ENCODE measurements around the gene RDH11. TPM values are rescaled to one million over a fixed set of nuclear protein-coding genes. Genes with fewer than 3 reads are reported as not detected.

RDH11 gene
- total RNA-seq, 1 donor from 2014 or later, result 54.1 TPM

DNA sequence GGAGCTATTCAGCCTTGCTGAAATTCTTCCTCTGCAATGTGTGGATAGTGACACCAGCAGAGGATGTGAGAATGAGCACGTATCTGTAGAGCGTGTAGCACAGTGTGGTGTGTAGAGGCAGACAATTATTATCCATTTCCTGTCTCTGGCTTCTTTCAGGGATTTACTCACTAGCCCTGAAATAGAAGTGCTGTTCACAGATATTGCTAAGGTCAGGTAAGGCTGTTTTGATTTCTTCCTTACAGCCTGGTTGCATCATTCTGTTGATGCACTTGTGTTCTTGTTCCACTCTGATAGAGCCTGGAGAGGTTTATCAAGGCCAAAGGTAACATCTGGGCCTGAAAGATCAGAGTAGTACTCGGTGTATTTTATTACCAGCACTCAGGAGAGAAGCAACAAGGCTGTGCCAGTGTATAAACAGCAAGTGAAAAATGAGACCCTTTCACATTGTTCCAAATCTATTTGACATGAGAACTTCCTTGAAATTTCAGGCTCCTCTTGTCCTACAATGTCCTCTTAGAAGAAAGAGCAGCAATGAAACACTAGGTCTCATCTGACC lies 59.1 kb downstream of the RDH11 start:
- H3K27ac Mint-ChIP-seq (ENCODE audit: unreplicated experiment), result peak overlapping the region; percentile 34
- no peaks in the 10 kb centered on the region for H3K36me3 Mint-ChIP-seq (ENCODE audit: unreplicated experiment)
- no peak for DNase-seq (ENCODE audit: extremely low spot score, unreplicated experiment)
- no peaks in the 10 kb centered on the region for H3K27me3 Mint-ChIP-seq (ENCODE audit: unreplicated experiment)
- TF ChIP-seq, protein P1, sequence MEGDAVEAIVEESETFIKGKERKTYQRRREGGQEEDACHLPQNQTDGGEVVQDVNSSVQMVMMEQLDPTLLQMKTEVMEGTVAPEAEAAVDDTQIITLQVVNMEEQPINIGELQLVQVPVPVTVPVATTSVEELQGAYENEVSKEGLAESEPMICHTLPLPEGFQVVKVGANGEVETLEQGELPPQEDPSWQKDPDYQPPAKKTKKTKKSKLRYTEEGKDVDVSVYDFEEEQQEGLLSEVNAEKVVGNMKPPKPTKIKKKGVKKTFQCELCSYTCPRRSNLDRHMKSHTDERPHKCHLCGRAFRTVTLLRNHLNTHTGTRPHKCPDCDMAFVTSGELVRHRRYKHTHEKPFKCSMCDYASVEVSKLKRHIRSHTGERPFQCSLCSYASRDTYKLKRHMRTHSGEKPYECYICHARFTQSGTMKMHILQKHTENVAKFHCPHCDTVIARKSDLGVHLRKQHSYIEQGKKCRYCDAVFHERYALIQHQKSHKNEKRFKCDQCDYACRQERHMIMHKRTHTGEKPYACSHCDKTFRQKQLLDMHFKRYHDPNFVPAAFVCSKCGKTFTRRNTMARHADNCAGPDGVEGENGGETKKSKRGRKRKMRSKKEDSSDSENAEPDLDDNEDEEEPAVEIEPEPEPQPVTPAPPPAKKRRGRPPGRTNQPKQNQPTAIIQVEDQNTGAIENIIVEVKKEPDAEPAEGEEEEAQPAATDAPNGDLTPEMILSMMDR (IDR thresholded peaks at IDR 0.05), result no peak
- no peaks in the 10 kb centered on the region for H3K9me3 Mint-ChIP-seq (ENCODE audit: unreplicated experiment)
- peaks cover 8% of the 10 kb centered on the region for H3K4me1 Mint-ChIP-seq (ENCODE audit: unreplicated experiment)
- no peak overlapping the region for H3K4me3 Mint-ChIP-seq (ENCODE audit: unreplicated experiment)

DNA sequence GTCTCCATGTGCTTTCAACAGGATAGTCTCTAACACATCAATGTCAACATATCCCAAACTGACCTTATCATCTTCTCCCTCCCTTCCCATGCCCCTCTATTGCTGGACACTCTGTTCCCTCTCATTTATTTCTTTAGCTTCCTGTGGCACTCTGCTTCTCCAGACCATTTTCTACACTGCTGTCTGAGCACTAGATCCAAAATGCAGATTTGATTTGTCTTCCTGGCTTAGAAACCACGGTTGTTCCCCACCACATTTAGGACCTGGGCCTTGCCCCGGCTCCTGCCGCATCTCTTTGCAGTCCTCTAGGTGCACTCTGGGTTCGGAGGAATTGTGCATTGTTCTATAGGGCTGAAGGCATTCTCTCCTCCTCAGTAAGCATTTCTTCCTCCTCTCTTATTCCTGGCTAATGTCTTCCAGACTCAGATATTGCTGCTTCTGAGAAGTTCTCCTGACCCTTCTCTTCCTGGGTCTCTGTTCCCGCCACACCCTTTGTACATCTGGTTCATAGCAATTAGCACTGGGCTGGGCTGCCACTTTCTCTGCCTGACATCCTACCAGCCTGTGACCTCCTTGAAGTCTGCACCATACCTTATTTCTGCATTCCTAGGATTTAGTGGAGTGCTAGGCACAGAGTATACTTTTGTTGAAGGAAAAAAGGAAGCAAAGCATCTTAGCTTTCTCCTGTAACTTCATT lies 62.0 kb downstream of the RDH11 start:
- Mint-ChIP-seq H3K36me3 (ENCODE audit: unreplicated experiment) (no peaks in the 10 kb centered on the region), H3K4me1 (ENCODE audit: unreplicated experiment) (peaks cover 8% of the 10 kb centered on the region), H3K9me3 (ENCODE audit: unreplicated experiment) (no peaks in the 10 kb centered on the region), H3K4me3 (ENCODE audit: unreplicated experiment) (no peak overlapping the region), H3K27me3 (ENCODE audit: unreplicated experiment) (no peaks in the 10 kb centered on the region), H3K27ac (ENCODE audit: unreplicated experiment) (no peak overlapping the region)
- no peak for DNase-seq (ENCODE audit: extremely low spot score, unreplicated experiment)
- TF ChIP-seq, protein P1 (IDR thresholded peaks at IDR 0.05), result no peak

DNA sequence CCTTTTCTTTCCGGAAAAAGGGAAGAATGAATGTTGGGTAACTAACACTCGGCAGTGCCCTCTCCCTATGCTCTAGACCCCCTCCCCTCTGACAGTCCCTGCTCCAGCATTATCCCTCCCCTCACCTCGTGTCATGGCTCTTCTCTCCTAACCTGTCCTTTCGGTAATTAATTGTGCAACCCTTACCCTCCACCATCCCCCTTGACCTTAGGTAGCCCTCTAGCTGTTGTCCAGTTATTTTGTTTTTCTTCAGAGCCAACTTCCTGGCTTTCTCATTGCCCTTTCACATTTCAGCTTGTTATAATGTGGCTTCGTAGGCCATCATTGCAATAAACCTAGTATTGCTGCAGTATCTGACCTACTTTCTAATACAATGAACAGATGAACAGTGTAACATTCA lies 64.6 kb downstream of the RDH11 start:
- TF ChIP-seq, protein P1 (IDR thresholded peaks at IDR 0.05), result no peak
- Mint-ChIP-seq H3K4me1 (ENCODE audit: unreplicated experiment) (peaks cover 7% of the 10 kb centered on the region), H3K27ac (ENCODE audit: unreplicated experiment) (no peak overlapping the region), H3K36me3 (ENCODE audit: unreplicated experiment) (no peaks in the 10 kb centered on the region), H3K4me3 (ENCODE audit: unreplicated experiment) (no peak overlapping the region), H3K27me3 (ENCODE audit: unreplicated experiment) (no peaks in the 10 kb centered on the region), H3K9me3 (ENCODE audit: unreplicated experiment) (no peaks in the 10 kb centered on the region)
- no peak for DNase-seq (ENCODE audit: extremely low spot score, unreplicated experiment)

DNA sequence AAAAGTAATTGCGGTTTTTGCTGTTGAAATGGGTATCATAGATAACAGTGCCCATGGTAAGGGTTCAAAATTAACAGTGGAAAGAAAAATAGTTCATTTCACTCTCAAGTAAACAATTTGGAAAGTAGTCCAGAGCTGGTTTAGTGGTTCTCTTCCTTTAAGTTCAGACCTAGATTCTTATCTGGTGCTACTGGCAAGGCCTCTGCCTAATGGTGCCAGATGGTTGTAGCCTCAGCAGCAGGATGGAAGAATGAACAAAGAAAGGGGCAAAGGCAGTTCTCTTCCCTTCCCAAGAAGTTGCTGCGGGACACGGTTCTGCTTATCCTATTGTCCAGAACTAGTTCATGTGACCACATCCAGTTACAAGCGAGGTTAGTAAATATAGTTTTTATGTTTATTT lies 65.4 kb downstream of the RDH11 start:
- no peak overlapping the region for H3K4me3 Mint-ChIP-seq (ENCODE audit: unreplicated experiment)
- no peaks in the 10 kb centered on the region for H3K36me3 Mint-ChIP-seq (ENCODE audit: unreplicated experiment)
- H3K27ac Mint-ChIP-seq (ENCODE audit: unreplicated experiment), result no peak overlapping the region
- TF ChIP-seq, protein P1 (IDR thresholded peaks at IDR 0.05), result no peak
- peaks cover 7% of the 10 kb centered on the region for H3K4me1 Mint-ChIP-seq (ENCODE audit: unreplicated experiment)
- no peaks in the 10 kb centered on the region for H3K9me3 Mint-ChIP-seq (ENCODE audit: unreplicated experiment)
- DNase-seq (ENCODE audit: extremely low spot score, unreplicated experiment), result no peak
- no peaks in the 10 kb centered on the region for H3K27me3 Mint-ChIP-seq (ENCODE audit: unreplicated experiment)

DNA sequence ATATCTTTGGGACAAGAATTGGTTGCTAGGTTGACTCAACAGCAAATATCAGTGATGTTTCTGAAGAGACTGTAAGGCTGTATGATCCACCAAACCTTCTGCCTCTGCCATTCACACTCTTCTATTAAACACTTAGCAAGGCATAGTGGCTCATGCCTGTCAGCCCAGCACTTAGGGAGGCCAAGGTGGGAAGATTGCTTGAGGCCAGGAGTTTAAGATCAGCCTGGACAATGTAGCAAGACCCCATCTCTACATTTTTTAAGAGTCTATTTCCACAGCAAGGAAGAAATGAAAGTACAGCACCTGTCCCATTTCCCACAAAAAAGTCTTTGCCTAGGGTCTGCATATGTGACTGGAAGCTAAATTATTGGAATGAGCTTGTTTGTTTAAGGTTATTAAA lies 68.0 kb downstream of the RDH11 start:
- TF ChIP-seq, protein P1 (IDR thresholded peaks at IDR 0.05), result no peak
- Mint-ChIP-seq H3K4me1 (ENCODE audit: unreplicated experiment) (peaks cover 9% of the 10 kb centered on the region), H3K9me3 (ENCODE audit: unreplicated experiment) (no peaks in the 10 kb centered on the region), H3K27me3 (ENCODE audit: unreplicated experiment) (no peaks in the 10 kb centered on the region), H3K36me3 (ENCODE audit: unreplicated experiment) (peaks cover 3% of the 10 kb centered on the region), H3K27ac (ENCODE audit: unreplicated experiment) (no peak overlapping the region), H3K4me3 (ENCODE audit: unreplicated experiment) (no peak overlapping the region)
- no peak for DNase-seq (ENCODE audit: extremely low spot score, unreplicated experiment)

Other genes with a start within 250 kb of the RDH11 start
- gene TMEM229B, start 207.0 kb downstream of the RDH11 start, total RNA-seq, result 0.37 and 0.51 TPM in 2 replicates
- gene PLEKHH1, start 162.5 kb downstream of the RDH11 start, total RNA-seq, result 0.50 and 1.0 TPM in 2 replicates
- 18.3 and 20.6 TPM in 2 replicates for gene PIGH, start 95.5 kb downstream of the RDH11 start, total RNA-seq
- gene ARG2, start 75.8 kb downstream of the RDH11 start, total RNA-seq, result 3.2 and 4.2 TPM in 2 replicates
- 89.3 and 104 TPM in 2 replicates for gene VTI1B, start 21.1 kb downstream of the RDH11 start, total RNA-seq
- gene RDH12, start 6.1 kb upstream of the RDH11 start, total RNA-seq, result not detected in 2 replicates
- 33.4 and 38.7 TPM in 2 replicates for gene ZFYVE26, start 120.8 kb upstream of the RDH11 start, total RNA-seq
- gene RAD51B, start 124.0 kb upstream of the RDH11 start, total RNA-seq, result 11.9 and 12.7 TPM in 2 replicates

Data from osteocyte (in vitro differentiated cells).